GM21515 (cell line): Measurements from ENCODE around the gene PKD2.
"Not testable (repeated sequence)": the region's sequence is repeated elsewhere in the genome, so short reads cannot be mapped to it uniquely, and the experiment has no call there.

Experiments
- ATAC-seq: cut with Tn5 transposase; IDR thresholded peaks from one replicate; pipeline ENCODE4 v1.9.1; 2021; ENCODE audit not compliant: unreplicated experiment

The PKD2 gene

DNA sequence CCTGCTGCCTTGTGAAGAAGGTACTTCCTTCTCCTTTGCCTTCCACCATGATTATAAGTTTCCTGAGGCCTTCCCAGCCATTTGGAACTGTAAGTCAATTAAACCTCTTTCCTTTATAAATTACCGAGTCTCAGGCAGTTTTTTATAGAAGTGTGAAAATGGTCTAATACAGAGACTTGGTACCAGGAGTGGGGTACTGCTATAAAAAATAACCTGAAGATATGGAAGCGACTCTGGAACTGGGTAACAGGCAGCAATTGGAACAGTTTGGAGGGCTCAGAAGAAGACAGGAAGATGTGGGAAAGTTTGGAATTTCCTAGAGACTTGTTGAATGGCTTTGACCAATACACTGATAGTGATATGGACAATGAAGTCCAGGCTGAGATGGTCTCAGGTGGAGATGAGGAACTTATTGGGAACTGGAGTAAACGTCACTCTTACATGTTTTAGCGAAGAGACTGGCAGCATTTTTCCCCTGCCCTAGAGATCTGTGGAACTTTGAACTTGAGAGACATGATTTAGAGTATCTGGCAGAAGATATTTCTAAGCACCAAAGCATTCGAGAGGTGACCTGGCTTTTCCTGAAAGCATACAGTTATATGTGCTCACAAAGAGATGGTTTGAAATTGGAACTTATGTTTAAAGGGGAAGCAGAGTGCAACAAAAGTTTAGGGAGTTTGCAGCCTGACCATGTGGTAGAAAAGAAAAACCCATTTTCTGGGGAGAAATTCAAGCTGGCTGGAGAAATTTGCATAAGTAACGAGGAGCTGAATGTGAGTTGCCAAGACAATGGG lies 18.6 kb downstream of the PKD2 start:
- ATAC-seq, result not testable (repeated sequence)

DNA sequence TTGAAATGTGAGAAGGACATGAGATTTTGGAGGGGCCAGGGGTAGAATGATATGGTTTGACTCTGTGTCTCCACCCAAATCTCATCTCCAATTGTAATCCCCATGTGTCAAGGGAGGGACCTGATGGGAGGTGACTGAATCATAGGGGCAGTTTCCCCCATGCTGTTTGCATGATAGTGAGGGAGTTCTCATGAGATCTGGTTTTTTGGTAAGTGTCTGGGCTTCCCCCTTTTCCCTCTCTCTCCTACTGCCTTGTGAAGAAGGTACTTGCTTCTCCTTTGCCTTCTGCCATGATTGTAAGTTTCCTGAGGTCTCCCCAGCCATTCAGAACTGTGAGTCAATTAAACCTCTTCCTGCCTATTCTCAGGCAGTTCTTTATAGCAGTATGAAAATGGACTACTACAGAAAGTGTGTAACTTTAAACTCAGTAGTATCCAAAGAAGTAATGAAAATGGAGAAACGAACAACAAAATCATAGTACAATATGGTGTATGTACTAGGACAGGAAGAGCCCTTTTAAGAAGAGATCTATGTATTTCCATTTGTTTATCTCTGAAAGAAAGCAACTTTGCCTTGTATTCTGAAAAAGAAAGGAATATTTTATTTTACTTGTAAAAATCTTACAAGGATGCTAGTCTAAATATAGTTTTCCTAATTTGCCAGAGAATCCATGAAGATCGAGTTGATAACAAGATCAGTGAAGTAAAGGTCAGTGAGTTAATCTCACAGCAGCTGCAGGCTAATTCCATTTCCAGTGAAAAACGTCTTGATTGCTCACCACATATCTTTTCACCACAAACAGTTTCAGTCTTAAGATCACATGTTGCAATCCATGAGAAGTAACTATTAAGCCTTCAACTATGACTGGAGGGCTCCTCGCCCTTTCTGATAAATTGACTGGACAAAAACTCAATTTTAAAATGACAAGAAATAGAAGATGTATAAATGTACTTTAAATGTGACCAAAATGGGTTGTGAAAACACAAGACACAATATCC lies 20.5 kb downstream of the PKD2 start:
- no peak for ATAC-seq

DNA sequence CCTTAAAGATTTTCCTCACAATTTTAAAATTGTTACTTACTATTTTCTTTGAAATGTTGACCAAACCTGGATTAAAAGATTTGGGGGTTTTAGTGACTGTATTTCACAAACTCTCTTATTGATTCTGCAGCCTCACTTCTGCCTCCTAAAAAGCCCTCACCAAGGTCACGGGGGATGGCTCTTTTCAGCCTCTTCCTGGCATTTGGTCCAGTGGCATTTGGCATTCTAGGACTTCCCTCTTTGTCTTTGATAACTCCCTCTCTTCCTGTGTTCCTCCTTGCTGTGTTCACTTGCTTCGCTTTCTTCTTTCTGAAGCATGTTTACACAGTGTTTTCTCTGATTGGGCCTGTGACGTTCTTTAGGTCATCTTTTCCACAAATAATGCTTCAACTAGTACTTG lies 21.5 kb downstream of the PKD2 start:
- ATAC-seq, result no peak

DNA sequence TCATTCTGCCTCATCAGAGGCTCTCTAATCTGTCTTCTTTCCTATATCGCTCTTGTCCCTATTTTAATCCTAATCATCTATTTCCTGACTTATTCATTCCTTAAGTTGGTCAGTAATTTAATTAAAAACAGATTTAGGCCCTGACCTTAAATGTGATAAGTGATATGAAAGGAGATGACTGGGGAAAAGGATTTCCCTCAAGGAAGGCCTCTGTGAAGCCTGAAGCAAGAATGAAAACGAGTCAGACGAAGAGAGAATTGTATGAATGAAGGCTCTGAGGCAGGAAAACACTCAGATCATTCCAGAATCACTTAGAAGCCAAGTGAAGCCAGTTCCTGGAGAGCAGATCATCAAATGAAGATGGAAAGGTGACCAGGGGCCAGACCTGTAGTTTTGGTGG lies 22.1 kb downstream of the PKD2 start:
- no peak for ATAC-seq

DNA sequence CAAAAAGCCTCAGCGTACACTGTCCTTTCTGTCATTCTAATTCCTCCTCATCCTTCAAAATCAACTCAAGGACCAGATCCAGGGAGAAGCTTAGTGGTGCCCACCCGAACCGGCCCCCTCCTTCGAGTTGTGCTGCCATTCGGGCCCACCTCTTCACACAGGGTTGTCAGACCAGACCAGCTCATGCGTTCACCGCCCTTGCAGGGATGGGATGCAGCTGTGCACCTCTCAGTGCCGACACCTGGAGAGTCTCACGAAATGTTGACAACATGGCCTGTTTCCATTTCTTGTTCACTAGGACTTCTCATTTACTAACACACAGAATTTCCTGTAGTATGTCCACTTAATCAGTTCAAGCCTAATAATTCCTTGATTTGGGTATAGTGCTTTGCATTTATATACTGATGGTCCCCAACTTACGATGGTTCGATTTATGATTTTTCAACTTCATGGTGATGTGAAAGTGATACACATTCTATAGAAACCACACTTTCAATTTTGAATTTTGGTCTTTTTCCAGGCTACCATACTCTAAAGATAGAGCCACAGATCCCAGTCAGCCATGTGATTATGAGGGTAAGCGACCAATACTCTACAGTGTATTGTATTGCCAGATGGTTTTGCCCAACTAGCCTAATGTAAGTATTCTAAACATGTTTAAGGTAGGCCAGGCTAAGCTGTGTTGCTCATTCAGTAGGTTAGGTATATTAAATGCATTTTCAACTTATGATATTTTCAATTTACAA lies 23.3 kb downstream of the PKD2 start:
- no peak for ATAC-seq

DNA sequence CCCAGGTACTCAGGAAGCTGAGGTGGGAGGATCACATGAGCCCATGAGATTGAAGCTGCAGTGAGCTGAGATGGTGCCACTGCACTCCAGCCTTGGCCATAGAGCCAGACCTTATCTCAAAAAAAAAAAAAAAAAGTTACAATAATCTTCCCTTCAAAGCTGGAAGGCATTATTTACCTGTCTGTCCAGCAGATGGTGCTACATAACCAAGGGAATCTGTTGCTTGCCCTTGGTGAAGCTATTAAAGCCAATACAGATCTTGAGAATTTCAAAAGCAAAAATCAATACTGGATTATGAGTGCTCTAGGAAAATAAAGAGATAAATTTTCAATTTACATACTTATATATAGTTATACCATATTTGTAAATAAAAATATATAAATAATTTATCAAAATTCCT lies 25.9 kb downstream of the PKD2 start:
- no peak for ATAC-seq

DNA sequence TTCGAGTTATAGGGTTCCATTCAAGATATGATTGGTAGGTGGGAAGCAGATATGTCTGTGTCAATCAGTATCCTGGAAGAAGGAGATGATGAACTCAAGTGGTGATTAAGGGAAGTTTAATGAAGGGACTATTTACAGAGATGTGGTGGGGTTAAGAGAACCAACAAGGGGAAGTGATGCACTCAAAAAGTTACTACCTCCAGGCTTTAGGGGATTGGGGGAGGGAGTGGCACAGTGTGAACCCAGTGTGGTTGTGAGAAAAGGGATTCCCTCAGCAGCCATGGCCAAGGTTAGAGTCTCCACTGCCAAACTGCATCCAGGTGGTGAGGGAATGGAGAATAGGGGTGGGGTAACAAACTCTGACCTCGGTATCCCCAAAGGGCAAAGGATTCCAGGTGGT lies 27.9 kb downstream of the PKD2 start:
- no peak for ATAC-seq

DNA sequence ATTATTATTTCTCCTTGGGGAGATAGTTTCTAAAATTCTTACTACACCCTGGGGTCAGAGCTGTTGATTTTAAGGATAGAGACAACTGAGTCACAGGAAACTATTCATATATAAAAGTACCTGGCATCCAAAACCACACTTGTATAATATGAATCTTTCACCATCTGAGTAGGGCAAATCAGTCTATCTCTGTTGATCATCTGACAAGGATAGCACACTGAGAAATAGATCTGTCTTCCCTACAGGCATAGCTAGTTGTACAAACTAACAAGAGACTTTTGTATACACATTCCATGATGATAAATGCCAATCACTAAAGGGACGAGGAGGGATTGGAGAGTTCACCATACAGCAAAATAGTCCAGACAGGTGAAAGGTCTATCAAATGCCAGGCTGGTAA lies 30.0 kb downstream of the PKD2 start:
- no peak for ATAC-seq

DNA sequence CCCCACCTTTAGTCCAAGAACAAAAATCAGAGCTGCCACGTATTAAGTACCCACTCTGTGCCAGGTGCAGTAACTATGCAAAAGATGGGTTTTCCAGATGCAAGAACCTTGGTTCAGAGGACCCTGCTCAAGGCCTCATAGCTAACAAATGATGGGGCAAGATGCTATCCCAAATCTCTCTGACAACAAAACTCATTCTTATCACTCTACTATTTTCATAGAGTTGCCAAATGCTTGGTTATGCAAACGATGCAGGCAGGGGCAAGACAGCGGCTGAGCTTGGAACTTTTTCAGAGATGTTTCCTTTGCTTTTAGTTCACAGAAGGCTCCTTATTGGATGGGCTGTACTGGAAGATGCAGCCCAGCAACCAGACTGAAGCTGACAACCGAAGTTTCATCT lies 30.5 kb downstream of the PKD2 start:
- ATAC-seq, result no peak

DNA sequence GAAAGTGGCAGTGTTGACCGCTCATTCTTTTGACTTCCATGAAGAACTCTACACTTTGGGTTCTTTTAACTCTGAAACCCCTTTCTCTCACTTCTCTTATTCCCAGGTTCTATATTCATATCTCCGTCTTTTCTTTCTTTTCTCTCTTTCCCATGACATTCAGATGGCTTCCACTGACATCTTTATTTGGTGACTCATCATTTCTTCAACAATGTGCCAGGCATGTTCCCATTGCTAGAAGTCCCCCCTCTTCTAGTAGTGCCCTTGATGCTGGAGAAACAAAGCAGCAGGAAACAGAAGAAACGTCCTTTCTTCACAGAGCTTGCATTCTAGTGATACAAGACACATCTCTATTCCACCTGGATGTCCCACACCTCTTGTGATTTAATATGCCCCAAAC lies 33.3 kb downstream of the PKD2 start:
- ATAC-seq, result no peak

DNA sequence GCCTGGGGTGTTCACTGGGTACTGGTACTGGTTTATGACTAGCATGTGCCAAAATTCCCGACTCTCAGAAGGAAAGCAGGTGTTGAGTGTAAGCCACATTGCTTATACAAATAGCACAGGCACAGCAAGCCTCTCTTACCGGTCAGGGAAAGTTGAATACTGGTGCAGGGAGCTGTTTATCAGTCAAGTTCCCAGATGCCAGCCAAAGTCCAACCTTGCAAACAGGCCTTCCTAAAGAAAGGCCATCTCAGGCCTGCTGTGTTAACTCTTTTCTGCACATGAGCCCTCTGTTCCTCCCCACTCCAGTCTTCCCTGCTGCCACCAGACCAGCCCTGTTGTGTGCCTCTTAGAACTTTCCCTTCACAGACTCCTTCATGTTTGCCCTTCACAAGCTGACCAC lies 34.2 kb downstream of the PKD2 start:
- no peak for ATAC-seq

DNA sequence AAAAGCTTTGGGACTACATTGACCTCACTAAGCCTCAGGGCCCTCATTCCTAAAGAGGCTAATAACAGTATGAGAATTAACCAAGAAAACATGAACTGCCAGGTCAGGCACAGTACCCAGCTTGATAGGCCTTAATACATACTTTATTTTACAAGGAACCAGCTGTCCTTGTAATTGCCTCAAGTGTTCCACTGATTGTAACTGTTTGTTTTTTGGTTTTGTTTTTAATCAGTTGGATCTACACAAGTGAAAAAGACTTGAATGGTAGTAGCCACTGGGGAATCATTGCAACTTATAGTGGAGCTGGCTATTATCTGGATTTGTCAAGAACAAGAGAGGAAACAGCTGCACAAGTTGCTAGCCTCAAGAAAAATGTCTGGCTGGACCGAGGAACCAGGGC lies 35.6 kb downstream of the PKD2 start:
- no peak for ATAC-seq

DNA sequence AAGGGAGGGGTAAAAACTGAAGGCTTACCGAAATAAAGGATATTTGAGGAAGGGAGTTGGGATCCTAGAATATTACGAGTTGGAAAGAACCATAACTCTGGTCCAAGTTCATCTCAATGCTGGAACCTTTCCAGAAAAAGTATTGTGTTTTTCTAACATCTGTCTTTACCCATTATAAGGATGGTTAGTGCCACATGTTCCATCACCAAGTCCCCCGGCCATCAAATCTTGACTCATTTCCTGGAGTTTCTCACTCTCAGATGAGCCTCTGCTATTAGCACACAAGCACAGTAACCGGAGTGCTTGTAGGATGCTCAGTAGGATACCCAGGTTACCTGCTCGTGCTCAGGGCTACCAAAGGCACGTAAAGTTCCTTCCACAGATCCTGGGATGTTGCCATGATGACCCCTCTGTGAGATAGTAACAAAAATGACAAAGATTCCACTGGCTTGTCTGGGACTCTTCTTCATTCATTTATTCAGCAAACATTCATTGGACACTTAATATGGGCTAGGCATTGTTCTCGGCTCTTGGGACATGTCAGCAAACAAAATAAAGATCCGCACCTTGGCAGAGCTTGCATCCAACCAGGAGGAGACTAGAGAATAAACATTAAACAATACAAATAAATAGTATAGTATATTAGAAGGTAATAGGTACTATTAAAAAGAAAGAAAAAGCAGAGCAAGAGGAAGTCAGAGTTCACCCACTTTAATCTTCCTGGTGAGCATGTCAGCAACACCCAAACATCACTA lies 36.3 kb downstream of the PKD2 start:
- no peak for ATAC-seq

DNA sequence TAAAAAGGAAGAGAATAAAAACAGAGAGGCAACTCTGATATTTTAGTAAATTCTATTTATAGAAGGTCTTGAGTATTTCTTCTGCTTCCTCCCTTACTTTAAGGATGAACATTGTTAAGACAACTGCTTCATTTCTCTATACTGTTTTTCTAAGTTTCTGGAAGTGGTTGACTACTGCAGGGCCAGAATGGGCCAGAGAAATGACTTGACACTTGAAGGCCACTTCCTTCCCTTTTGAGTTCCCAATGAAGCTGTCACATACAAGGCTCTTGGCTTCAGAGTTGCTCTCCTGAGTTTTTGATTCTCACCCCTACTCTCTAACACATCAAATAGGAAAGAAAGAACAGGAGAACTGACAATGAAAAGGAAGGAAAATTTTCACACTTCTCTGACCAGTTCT lies 37.6 kb downstream of the PKD2 start:
- ATAC-seq, result no peak

DNA sequence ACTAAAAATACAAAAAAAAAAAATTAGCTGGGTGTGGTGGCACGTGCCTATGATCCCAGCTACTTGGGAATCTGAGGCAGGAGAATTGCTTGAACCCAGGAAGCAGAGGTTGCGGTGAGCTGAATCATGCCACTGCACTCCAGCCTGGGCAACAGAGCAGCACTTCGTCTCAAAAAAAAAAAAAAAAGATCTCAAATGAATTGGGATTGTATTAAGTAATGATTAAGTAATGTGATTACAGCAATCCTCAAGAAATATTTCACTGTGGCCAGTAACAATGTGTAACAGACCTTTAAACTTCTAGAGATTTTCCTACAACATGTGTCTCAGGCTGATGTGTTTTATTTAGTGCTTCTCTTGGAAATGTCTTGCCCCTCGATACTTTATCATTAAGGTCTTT lies 46.8 kb downstream of the PKD2 start:
- no peak for ATAC-seq

DNA sequence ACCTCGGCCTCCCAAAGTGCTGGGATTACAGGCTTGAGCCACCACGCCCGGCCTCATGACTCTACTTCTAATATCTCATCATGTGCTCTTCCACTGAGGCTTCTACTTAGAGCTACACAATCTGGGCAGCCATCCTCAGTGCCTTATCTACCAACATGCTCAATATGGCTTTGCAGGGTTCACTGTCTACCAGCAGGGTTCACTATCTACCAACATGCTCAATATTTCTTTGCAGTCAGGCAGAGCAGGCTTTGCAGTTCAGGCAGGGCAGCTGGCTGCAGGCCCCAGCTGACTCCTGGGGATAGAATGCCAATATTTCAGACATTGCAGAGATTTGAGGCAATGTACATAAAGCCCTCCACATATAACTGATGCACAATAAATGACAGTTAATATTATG lies 47.5 kb downstream of the PKD2 start:
- no peak for ATAC-seq

DNA sequence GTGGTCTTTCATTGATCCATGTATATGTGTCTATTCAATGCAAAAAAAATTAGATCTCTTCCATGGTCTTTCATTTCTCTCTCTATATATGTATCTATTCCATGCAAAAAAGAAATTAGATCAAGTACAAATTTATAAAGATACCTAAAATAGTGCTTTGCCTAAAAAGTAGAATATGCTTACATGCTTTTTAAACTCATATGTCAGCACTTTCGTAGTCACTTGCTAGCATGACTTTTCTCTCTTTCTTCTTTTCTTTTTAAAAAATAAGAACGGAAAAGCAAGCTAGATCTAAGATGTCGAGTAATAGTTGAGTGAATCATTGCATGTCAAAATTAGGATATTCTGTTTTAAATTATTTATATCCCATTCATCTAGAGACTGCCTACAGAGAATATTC lies 50.9 kb downstream of the PKD2 start:
- ATAC-seq, result no peak

DNA sequence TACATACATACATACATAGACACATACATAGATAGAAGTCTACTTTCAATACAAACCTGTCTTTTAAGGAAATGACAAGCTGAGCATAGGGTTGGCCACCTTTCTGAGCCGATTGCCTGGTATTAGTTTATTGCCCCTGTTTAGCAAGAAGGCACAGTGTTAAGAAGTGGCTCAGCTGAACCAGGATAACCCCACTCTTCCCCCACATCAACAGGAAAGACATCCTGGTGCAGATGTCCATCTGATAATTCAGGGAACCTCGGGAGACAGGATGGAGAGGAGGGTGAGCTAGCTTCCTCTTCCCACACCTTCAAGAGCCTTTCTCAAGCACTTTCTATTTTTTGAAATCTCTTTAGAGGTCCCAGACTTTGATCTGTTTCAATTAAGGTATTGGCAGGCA lies 52.3 kb downstream of the PKD2 start:
- no peak for ATAC-seq

DNA sequence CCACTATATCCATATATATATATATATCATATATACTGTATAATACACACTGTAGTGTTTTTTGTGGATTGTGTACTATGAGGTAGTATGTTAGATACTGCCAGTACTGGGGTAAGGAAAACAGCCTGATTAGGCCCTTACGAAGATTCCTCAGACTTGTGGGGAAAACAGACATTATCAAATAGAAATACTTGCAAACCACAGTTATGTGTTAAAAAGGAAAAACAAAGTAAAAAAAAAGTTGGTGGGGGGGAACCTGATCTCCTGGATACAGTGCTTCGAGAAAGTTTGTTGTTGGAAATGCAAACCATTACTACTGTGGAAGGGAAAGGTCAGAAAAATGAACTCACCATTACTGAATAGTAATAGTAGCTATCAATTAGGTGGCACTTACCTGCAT lies 53.0 kb downstream of the PKD2 start:
- no peak for ATAC-seq

DNA sequence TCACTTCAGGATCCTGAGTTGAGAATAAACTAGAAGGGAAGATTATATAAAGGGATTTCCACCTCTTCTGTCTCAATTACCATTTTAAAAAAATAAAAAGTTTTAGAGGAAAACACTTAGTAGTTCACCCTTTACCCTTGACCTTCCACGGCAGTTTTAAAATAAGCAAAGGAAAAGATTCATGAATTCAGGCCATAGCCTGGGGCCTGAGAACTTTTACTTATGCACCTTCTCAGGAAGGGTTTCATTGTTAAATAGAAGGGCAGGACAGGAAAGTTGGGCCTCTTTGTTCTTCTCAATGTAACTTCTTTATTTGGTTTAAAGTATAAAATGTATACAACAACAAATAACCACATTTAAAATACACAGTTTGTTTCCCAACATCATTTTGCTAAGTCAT lies 54.9 kb downstream of the PKD2 start:
- no peak for ATAC-seq

DNA sequence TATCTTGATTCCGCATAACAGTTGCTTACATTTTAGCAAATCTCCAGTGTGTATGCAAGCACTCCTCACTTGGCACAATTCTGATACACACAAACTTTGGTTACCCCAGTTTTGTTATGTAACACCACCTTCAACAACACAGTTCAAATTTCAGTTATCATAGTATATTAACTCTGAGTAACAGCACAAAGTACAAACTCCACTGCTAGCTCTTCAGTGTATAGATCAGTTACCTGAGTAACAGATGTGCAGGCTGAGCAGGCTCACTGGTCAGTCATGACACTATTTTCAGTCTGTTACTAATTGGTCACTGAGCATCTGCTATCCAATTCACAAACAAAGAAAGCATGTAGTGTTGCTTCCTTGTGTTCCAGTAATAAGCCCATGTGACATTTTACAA lies 55.4 kb downstream of the PKD2 start:
- no peak for ATAC-seq
